ENCODE measurements around the gene SRMS.

SRMS gene

DNA sequence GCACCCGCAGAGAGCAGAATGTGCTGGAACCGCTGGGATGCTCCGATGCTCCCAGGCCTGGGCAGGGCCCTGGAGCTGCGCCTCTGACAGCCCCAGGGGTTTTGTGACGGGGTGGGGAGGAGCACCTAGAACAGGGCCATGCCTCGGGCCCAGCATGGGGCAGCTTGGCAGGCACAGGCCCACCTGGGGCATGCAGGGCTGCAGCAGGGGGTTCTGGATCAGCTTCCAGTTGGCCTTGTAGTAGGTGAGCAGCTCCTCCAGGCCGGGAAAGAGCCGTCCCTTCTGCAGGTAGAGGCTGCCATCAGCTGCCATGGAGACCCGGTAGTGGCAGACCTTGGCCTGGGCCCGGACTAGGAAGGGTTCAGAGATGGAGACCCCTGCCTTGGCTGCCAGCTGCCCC is 4.4 kb downstream of the SRMS start:
- TF ChIP-seq, protein P1, sequence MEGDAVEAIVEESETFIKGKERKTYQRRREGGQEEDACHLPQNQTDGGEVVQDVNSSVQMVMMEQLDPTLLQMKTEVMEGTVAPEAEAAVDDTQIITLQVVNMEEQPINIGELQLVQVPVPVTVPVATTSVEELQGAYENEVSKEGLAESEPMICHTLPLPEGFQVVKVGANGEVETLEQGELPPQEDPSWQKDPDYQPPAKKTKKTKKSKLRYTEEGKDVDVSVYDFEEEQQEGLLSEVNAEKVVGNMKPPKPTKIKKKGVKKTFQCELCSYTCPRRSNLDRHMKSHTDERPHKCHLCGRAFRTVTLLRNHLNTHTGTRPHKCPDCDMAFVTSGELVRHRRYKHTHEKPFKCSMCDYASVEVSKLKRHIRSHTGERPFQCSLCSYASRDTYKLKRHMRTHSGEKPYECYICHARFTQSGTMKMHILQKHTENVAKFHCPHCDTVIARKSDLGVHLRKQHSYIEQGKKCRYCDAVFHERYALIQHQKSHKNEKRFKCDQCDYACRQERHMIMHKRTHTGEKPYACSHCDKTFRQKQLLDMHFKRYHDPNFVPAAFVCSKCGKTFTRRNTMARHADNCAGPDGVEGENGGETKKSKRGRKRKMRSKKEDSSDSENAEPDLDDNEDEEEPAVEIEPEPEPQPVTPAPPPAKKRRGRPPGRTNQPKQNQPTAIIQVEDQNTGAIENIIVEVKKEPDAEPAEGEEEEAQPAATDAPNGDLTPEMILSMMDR (IDR thresholded peaks at IDR 0.05) = no peak

DNA sequence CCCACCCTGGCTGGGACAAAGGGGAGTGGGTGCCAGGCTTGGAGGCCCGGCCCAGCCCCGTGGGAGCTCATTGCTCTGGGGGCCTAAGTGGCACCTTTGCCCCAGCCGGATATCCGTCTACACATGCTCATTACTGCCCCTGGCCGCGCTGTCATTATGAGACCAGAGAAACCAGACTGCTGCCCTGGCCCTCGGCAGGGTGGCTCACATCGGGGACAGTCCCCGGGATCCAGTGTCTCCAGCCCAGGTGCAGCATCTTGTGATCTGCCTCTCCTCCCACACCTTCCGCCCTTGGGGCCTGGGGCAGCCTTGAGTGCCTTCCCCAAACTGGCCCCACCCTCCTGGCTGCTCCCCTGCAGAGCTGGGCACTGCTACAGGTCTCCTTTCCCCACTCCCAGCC is 4.9 kb downstream of the SRMS start:
- TF ChIP-seq, protein P1 (IDR thresholded peaks at IDR 0.05) = no peak

DNA sequence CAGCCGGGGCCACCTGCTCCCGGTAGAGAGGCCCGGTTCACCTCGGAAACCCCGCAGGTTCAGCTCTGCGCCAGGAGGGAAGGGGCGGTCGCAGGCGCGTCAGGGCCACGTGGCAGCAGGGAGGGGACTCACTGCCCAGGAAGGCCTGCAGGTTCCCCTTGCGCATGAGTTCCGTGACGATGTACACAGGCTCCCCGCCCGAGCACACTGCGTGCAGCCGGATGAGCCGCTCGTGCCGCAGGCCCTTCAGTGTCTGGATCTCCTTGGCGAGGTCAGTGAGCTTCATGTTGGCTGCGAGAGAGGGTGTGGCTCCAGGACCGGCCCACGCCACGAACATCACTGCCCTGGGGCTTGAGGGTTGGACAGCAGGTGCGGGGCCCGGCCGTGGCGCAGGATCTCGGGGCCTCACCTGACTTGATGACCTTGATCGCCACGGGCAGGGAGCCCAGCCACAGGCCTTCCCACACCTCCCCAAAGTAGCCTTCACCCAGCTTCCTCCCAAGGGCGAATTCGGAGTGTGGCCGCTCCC is 5.5 kb downstream of the SRMS start:
- TF ChIP-seq, protein P1 (IDR thresholded peaks at IDR 0.05) = no peak

DNA sequence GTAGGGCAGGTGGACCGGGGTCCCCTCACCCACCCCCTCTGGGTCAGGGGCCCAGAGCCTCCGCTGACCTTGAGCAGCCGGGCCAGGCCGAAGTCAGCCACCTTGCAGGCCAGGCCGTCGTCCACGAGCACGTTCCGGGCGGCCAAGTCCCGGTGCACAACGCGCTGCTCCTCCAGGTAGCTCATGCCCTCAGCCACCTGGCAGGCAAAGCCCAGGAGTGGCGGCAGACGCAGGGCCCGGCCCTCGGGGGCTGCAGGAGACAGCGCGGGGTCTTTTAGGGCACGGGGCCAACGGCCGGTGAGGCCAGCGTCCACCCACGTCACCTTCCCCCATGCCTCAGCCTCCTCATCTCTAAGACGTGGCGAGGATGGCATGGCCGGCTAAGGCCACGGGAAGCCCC is 6.2 kb downstream of the SRMS start:
- TF ChIP-seq, protein P1 (IDR thresholded peaks at IDR 0.05) = no peak

DNA sequence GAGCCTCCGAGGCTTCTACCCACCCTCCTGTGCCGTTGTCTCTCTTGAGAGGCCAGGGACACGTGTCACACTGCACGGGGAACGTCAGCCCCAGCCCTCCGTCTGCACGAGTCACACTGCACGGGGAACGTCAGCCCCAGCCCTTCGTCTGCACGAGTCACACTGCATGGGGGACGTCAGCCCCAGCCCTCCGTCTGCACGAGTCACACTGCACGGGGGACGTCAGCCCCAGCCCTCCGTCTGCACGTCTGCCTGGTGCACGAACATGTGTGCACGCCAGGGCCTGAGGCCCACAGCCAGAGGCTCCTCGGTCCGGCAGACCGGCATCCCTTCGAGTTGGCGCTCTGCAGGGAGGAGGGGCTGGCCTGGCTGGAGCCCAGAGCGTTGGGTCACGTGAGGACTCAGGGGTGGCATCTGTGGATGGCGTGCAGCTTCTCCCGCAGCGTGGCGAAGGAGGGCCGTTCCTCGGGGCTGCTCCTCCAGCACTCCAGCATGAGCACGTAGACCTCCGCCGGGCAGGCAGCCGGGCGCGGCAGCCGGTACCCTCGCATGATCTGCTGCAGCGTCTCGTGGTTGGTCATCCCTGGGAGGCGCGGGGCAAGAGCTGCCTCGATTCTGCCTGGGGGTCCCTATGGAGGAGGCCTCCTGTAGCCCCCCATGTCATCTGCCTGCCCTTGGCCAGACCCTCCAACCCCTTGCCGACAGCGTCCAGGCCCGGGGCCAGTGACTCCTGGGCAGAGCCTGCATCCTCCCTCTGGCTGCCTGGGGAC is 6.9 kb downstream of the SRMS start:
- TF ChIP-seq, protein P1 (IDR thresholded peaks at IDR 0.05) = no peak

DNA sequence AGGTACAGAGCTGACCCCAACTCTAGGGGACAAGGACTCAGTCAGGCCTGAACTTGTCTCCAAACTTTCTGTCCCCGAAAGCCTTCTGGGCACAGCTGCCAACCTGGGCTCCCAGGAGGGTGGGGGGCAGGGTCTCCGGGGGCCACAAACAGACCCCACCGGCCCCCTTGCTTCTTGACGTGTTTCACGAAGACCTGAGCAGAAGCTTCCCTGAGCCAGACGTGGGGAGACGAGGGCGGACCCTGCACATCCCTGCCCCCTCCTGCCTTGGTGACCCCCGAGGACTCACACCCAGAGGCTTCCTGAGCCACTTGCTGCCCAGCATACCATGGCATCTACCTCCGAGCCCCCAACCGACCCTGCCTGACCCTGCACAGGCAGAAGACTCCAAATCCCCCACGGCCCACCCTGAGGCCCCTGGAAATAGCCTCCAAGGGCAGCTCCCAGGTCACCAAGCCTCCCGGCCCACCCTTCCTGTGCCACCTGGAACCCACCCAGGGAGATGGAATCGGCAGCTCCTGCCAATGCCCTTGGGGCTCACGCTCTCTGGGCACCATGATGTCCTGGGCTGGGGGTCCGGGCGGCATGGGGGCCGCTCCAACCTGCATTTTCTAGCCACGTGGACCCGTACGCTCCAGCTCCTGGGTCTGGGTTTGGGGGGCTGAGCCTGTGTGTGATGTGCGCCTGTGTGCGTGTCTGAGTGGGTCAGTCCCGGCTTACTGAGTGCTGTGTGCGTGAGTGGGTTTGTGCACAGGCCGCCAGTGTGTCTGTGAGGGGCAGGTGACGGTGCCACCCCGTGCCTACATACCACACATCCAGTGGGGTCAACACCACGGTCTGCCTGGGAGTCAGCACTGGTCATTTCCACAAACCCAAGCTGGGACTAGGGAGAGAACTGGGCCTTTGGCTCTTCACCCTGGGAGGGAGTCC is 7.8 kb downstream of the SRMS start:
- TF ChIP-seq, protein P1 (IDR thresholded peaks at IDR 0.05) = no peak

DNA sequence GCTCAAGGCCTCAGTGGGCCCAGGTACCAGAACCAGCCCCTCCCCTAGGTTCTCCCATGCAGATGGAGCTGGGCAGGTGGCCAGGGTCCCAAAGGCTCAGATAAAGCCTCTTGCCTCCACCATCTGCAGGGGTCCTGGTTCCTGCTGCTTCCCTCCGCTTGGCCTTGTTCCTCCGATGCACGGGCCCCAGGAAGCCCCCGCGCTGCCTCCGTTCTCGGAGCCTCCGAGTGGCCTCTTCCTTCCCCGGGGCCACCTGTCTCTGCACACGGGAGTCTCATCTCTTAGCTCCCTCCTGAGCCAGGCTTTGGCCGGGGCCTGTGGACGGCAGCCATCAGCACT is 8.5 kb downstream of the SRMS start:
- TF ChIP-seq, protein P1 (IDR thresholded peaks at IDR 0.05) = no peak

Data from LNCAP (cell line).